Upper lobe of left lung (tissue), 4 donors: Measurements from ENCODE around the gene AGPAT4.
"Not testable (repeated sequence)": the region's sequence is repeated elsewhere in the genome, so short reads cannot be mapped to it uniquely, and the experiment has no call there.

Source experiments
- CTCF ChIP-seq, 6 experiments: fragments of 450-650 bp in 4 of 6; fragments of 200-600 bp in 2 of 6; sonication (generic) in 2 of 6; IDR thresholded peaks; one replicate each; pipeline ENCODE4 v1.5.1; 2016 to 2019; ENCODE audit warnings: antibody characterized with exemption in 6 of 6
- EP300 ChIP-seq, 4 donors: sonication (generic); formaldehyde crosslinking; IDR thresholded peaks; one replicate each; pipeline ENCODE4 v1.5.1; 2017; ENCODE audit warnings: antibody characterized with exemption in 4 of 4, control low read depth in 2 of 4

GRCh38 chr6:161172769-161173168 lies 101.1 kb downstream of the AGPAT4 start:
- not testable (repeated sequence) for TF ChIP-seq CTCF, EP300 (IDR thresholded peaks at IDR 0.05)
